A549 (cell line): ENCODE measurements around the gene TBC1D16. TPM values are rescaled to one million over a fixed set of nuclear protein-coding genes. Genes with fewer than 3 reads are reported as not detected.
A peak's percentile ranks its signal among the peaks of the same experiment; 100 is the strongest.

Source experiments
- ATAC-seq, 2 experiments: fragments of 200-7000 bp in 1 of 2; fragments of >200 bp in 1 of 2; cut with Nextera tagmentation in 1 of 2; cut with Tn5 transposase in 1 of 2; 3 replicates each; pipeline versions ENCODE4 v1.8.0 to v1.9.1; 2018 to 2020; ENCODE audit warnings: mild to moderate bottlenecking in 1 of 2, moderate library complexity in 1 of 2
- CTCF ChIA-PET: fragments of 300-600 bp; sonication (Branson Sonifier 250); formaldehyde crosslinking; extraction: SDS; loops from one replicate; lab custom pipeline; 2021; ENCODE audit warnings: antibody characterized with exemption, inconsistent platforms; lab: Yijun Ruan, JAX
- POLR2A ChIA-PET: fragments of 350-600 bp; formaldehyde crosslinking; extraction: SDS; loops from one replicate; lab custom pipeline; 2021; ENCODE audit warnings: antibody characterized with exemption, inconsistent platforms; lab: Yijun Ruan, JAX
- DNase-seq, 2 experiments: peaks; one replicate each; pipeline versions ENCODE4 v3.0.0 to v3.0.0-alpha.2; 2011 to 2016; ENCODE audit warnings: low read depth in 1 of 2, low spot score in 1 of 2
- FAIRE-seq: peaks from 2 replicates; lab custom pipeline; 2011; peaks lifted over from hg19 to GRCh38; lab: Jason Lieb, UNC
- H3K27ac ChIP-seq, 2 experiments: fragments of >200 bp; sonication (Bioruptor Twin); formaldehyde crosslinking; 3 replicates each; pipeline ENCODE4 v1.5.1; 2016 to 2017
- H3K4me1 ChIP-seq: fragments of >200 bp; sonication (Bioruptor Twin); formaldehyde crosslinking; 3 replicates; pipeline ENCODE4 v1.6.1; 2016
- H3K4me2 ChIP-seq: fragments of >200 bp; sonication (Bioruptor Twin); formaldehyde crosslinking; 3 replicates; pipeline ENCODE4 v1.6.1; 2016
- H3K4me3 ChIP-seq: fragments of >200 bp; sonication (Bioruptor Twin); formaldehyde crosslinking; 3 replicates; pipeline ENCODE4 v1.5.1; 2016
- H3K9me3 ChIP-seq: fragments of >200 bp; sonication (Bioruptor Twin); formaldehyde crosslinking; 3 replicates; pipeline ENCODE4 v1.6.1; 2016
- BCL3 ChIP-seq: fragments of >200 bp; sonication (Bioruptor Twin); formaldehyde crosslinking; IDR thresholded peaks from 3 replicates; pipeline ENCODE4 v1.6.1; 2016
- CEBPB ChIP-seq, 2 experiments: fragments of >200 bp in 1 of 2; sonication (Bioruptor Twin) in 1 of 2; formaldehyde crosslinking in 1 of 2; IDR thresholded peaks; 2 replicates each; pipeline ENCODE4 v1.6.1; 2012 to 2016
- CHD4 ChIP-seq: fragments of 200-600 bp; sonication (generic); IDR thresholded peaks from 2 replicates; pipeline ENCODE4 v1.6.1; 2016; ENCODE audit warnings: antibody characterized with exemption, mild to moderate bottlenecking, borderline replicate concordance
- CTCF ChIP-seq: fragments of >200 bp; sonication (Bioruptor Twin); formaldehyde crosslinking; IDR thresholded peaks from 3 replicates; pipeline ENCODE4 v1.5.1; 2016
- E2F6 ChIP-seq: IDR thresholded peaks from 2 replicates; pipeline ENCODE4 v1.6.1; 2012; ENCODE audit warnings: low read depth, borderline replicate concordance
- EHMT2 ChIP-seq: fragments of 200-600 bp; sonication (generic); IDR thresholded peaks from 2 replicates; pipeline ENCODE4 v1.6.1; 2016; ENCODE audit warnings: antibody characterized with exemption, low read depth, mild to moderate bottlenecking, moderate library complexity
- ESRRA ChIP-seq: fragments of 150-350 bp; IDR thresholded peaks from 2 replicates; pipeline ENCODE4 v1.6.1; 2014; ENCODE audit warnings: mild to moderate bottlenecking, low read length, borderline replicate concordance
- FOSL2 ChIP-seq, 2 experiments: fragments of 450-650 bp in 1 of 2; fragments of >200 bp in 1 of 2; sonication (Bioruptor Twin) in 1 of 2; formaldehyde crosslinking; IDR thresholded peaks; 2 replicates each; pipeline versions ENCODE4 v1.5.0 to v1.6.1; 2016 to 2020; ENCODE audit warnings: mild to moderate bottlenecking in 1 of 2, moderate library complexity in 1 of 2
- FOXS1 ChIP-seq: fragments of 250-450 bp; sonication (Bioruptor Pico); IDR thresholded peaks from 2 replicates; pipeline ENCODE4 v1.5.0; 2020; ENCODE audit warnings: mild to moderate bottlenecking, moderate library complexity
- HES2 ChIP-seq: fragments of >200 bp; sonication (Bioruptor Twin); formaldehyde crosslinking; IDR thresholded peaks from 2 replicates; pipeline ENCODE4 v1.6.1; 2016
- HOXB13 ChIP-seq: fragments of 250-450 bp; sonication (Bioruptor Pico); IDR thresholded peaks from 2 replicates; pipeline ENCODE4 v1.5.0; 2020; ENCODE audit warnings: low read depth, mild to moderate bottlenecking, moderate library complexity
- JUN ChIP-seq, 2 experiments: fragments of >200 bp; sonication (Bioruptor Twin); formaldehyde crosslinking; IDR thresholded peaks; 2 replicates in 1 of 2; 3 replicates in 1 of 2; pipeline ENCODE4 v1.6.1; 2016 to 2017
- MAFK ChIP-seq: fragments of 450-650 bp; IDR thresholded peaks from 2 replicates; pipeline ENCODE4 v1.6.1; 2014; ENCODE audit not compliant: partially characterized antibody
- MAX ChIP-seq: IDR thresholded peaks from 2 replicates; pipeline ENCODE4 v1.6.1; 2012
- MYC ChIP-seq: IDR thresholded peaks from 2 replicates; pipeline ENCODE4 v1.6.1; 2012; ENCODE audit warnings: mild to moderate bottlenecking, inconsistent platforms, low read length, improper control_type of control experiment, borderline replicate concordance
- NFE2L2 ChIP-seq: fragments of 150-350 bp; conservative IDR thresholded peaks from 2 replicates; pipeline ENCODE4 v1.6.1; 2014; ENCODE audit warnings: low read length
- NPAS2 ChIP-seq: fragments of 250-450 bp; sonication (Bioruptor Pico); IDR thresholded peaks from 2 replicates; pipeline ENCODE4 v1.8.0; 2022; ENCODE audit warnings: mild to moderate bottlenecking, moderate library complexity, borderline replicate concordance
- RAD21 ChIP-seq, 2 experiments: fragments of >200 bp in 1 of 2; sonication (Bioruptor Twin) in 1 of 2; formaldehyde crosslinking in 1 of 2; IDR thresholded peaks in 1 of 2; conservative IDR thresholded peaks in 1 of 2; 2 replicates in 1 of 2; 3 replicates in 1 of 2; pipeline ENCODE4 v1.6.1; 2012 to 2018; ENCODE audit warnings: inconsistent platforms in 1 of 2
- RARB ChIP-seq: fragments of 250-450 bp; sonication (Bioruptor Pico); IDR thresholded peaks from 2 replicates; pipeline ENCODE4 v1.8.0; 2021; ENCODE audit warnings: mild to moderate bottlenecking, moderate library complexity
- REST ChIP-seq: fragments of 200-600 bp; sonication (generic); IDR thresholded peaks from 2 replicates; pipeline ENCODE4 v1.6.1; 2016; ENCODE audit warnings: antibody characterized with exemption, mild to moderate bottlenecking, moderate library complexity
- RFX5 ChIP-seq: fragments of 450-650 bp; IDR thresholded peaks from 2 replicates; pipeline ENCODE4 v1.7.1; 2014; ENCODE audit warnings: antibody characterized with exemption, mild to moderate bottlenecking, moderate library complexity
- TFCP2L1 ChIP-seq: fragments of 250-450 bp; sonication (Bioruptor Pico); IDR thresholded peaks from 2 replicates; pipeline ENCODE4 v1.5.0; 2021; ENCODE audit warnings: mild to moderate bottlenecking
- USF2 ChIP-seq: fragments of 450-650 bp; IDR thresholded peaks from 2 replicates; pipeline ENCODE4 v1.6.1; 2014; ENCODE audit warnings: antibody characterized with exemption
- ZC3H11A ChIP-seq: fragments of 450-650 bp; IDR thresholded peaks from 2 replicates; pipeline ENCODE4 v1.6.1; 2014; ENCODE audit warnings: antibody characterized with exemption, mild to moderate bottlenecking
- ZFP36 ChIP-seq: fragments of 450-650 bp; IDR thresholded peaks from 2 replicates; pipeline ENCODE4 v1.6.1; 2014; ENCODE audit warnings: borderline replicate concordance; ENCODE audit not compliant: partially characterized antibody
- ZNF302 ChIP-seq: fragments of 250-450 bp; sonication (Bioruptor Pico); IDR thresholded peaks from 2 replicates; pipeline ENCODE4 v1.9.0; 2021; ENCODE audit warnings: inconsistent platforms, mild to moderate bottlenecking, moderate library complexity
- WGBS: methylation state at CpG from one replicate; pipeline ENCODE4 v1.1.6; 2017; ENCODE audit errors: missing lambda C conversion rate; 5-methylcytosine and 5-hydroxymethylcytosine counted together
- polyA plus RNA-seq, 4 experiments: library from polyadenylated mRNA; depleted of rRNA in 3 of 4; stranded (reverse); fragments of >200 nt; fragmentation: RNase III in 1 of 4; extraction: RNeasy Plus Mini Kit Qiagen cat#74134 plus additional on column Dnase treatment in 1 of 4; gene quantifications; 2 replicates in 3 of 4; 3 replicates in 1 of 4; pipeline ENCODE4 v1.2.3, GENCODE V29; 2011 to 2017

Gene TBC1D16
- polyA plus RNA-seq, 2 of the 4 experiments (the other 2 are of a cell fraction) = 8.9 to 12.5 TPM

- Histone ChIP-seq H3K4me3 (no peak overlapping the region), H3K9me3 (no peaks in the 10 kb centered on the region), H3K27ac (peak overlapping the region; percentile 70 to 88), H3K4me2 (peak overlapping the region; percentile 60), H3K4me1 (peaks cover 17% of the 10 kb centered on the region)
- DNase-seq (peak; percentile 83 to 93), FAIRE-seq (no peak), ATAC-seq (peak; percentile 88 to 92)
- ChIA-PET POLR2A (no interaction called here), CTCF (interaction anchor here (0.8 to 2.5 kb wide), 4 partner anchors 19 to 59 kb away, joined by 3 to 16 read pairs (median 6); partner anchors contain the start of gene GAA)
- WGBS = 46% methylated on average over 27 of the region's 27 CpGs
- no peak for TF ChIP-seq BCL3
- TF ChIP-seq ZNF302 (CRISPR knock-in tag) = no peak
- no peak for TF ChIP-seq RARB
- peak; percentile 96 for TF ChIP-seq MAFK
- peak; percentile 40; the same call in 1 of the 2 replicates for TF ChIP-seq HOXB13 (CRISPR knock-in tag)
- TF ChIP-seq HES2 = no peak
- peak in 1 of 2 experiments; percentile 60; a peak in 2 of 4 replicates for TF ChIP-seq CEBPB (IDR thresholded peaks at IDR 0.05)
- no peak for TF ChIP-seq MYC
- no peak for TF ChIP-seq FOXS1 (CRISPR knock-in tag)
- TF ChIP-seq NFE2L2 = peak; percentile 75
- TF ChIP-seq MAX = peak; percentile 48; the same call in 1 of the 2 replicates
- TF ChIP-seq ZC3H11A = no peak
- TF ChIP-seq JUN (IDR thresholded peaks at IDR 0.05) = 0 out of 5 replicates have a peak, but pooled peaks of 1 of the 2 experiments have one; percentile 26
- peak; percentile 64; the same call in 1 of the 2 replicates for TF ChIP-seq FOSL2 (IDR thresholded peaks at IDR 0.05)
- TF ChIP-seq FOSL2 (CRISPR knock-in tag; IDR thresholded peaks at IDR 0.05) = peak; percentile 98
- no peak for TF ChIP-seq TFCP2L1 (CRISPR knock-in tag)
- TF ChIP-seq NPAS2 (CRISPR knock-in tag) = no peak
Observed at GRCh38 chr17:80063830-80064585, 28.3 kb upstream of the TBC1D16 start.

GRCh38 chr17:80061421-80061820 is 25.7 kb upstream of the TBC1D16 start:
- Histone ChIP-seq H3K9me3 (no peaks in the 10 kb centered on the region), H3K4me2 (no peak overlapping the region), H3K4me1 (peaks cover 17% of the 10 kb centered on the region), H3K4me3 (no peak overlapping the region), H3K27ac (no peak overlapping the region; a peak in 1 of 6 replicates)
- ChIA-PET POLR2A (no interaction called here), CTCF (interaction anchor here (1.0 kb wide), 1 partner anchor 21 kb away, joined by 3 read pairs; no protein-coding TSS in a partner anchor)
- no peak for FAIRE-seq
- no peak for ATAC-seq
- WGBS = 91% methylated on average over 12 of the region's 12 CpGs
- DNase-seq = no peak
- TF ChIP-seq CTCF (no peak), HES2 (no peak), EHMT2 (no peak), E2F6 (no peak), RAD21 (conservative IDR thresholded peaks at IDR 0.05 in 1 of 2, IDR thresholded peaks at IDR 0.05 in 1 of 2) (no peak), CHD4 (no peak), FOXS1 (CRISPR knock-in tag) (no peak), RFX5 (no peak), ESRRA (no peak), REST (no peak), ZC3H11A (no peak), ZFP36 (no peak), USF2 (no peak)
